Measurements from ENCODE around the gene LDLRAP1.

The LDLRAP1 gene

DNA sequence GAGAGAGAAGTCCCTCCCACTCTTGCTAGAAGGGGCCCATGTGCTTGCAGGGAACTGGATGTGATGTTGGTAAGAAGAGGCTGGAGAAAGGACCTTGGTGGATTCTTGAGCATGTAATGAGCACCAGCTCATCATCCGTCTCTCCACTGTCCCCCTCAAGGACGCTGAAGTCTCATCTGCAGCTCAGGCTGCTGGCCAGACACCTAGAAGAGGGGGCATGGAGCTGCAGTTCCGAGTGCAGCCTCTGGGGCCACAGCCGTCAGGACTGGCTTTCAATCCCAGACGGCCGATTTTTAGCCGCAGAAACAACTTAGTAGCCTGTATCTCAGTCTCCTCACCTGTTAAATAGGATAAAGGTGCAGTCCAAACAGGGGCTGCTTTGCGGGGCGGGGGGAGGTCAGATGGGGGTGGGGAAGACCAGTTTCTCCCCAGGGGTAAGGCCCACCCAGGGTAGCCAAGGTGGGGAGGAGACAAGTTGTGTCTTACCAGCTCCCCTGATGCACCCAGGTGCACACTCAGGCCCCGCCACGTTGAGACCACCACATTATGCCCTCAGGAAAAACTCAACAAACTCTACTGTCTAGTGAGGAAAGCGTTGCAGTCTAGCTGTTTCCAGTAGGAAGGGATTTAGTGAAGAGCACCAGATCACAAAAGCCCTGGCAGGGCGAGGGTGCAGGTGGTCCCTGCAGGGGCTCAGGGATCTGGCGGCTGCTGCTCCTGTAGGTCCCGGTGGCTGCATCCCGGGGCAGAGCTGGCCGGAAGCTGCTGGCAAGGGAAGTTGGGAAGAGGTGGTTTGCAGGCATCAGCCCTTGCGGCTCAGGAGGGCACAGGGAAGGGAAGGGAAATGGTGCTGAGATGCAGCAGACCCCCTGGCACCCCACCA, 29.5 kb downstream of the LDLRAP1 start:
- H3K27ac ChIP-seq (ENCODE audit: low read depth, low read length) = no peak overlapping the region
- no peak overlapping the region for H3K4me3 ChIP-seq (ENCODE audit: low read depth in 1 of 5, low read length in 5 of 5)
- no peak overlapping the region for H3K9ac ChIP-seq (ENCODE audit: low read length in 5 of 5)

DNA sequence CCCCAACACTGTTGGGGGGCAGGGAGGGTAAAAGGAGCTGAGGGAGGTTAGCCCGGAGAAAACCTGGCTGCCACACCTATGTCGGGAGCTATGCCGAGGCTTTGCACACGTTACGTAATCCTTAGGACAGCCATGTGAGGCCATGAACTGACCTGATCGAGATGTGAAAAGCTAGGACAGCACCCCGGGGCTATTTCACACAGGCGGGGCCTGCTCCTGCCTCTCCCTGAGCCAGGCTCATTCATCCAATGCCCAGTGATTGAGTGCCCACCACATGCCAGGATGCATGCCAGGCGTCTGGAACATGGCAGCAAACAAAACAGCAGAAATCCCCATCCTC, 30.2 kb downstream of the LDLRAP1 start:
- no peaks in the 10 kb centered on the region for H3K36me3 ChIP-seq (ENCODE audit: control insufficient read depth in 5 of 5, insufficient read depth in 5 of 5, low read length in 5 of 5)
- no peak overlapping the region for H3K4me3 ChIP-seq (ENCODE audit: low read depth in 1 of 5, low read length in 5 of 5)
- peaks cover 0 to 7% (median 3%) of the 10 kb centered on the region in 5 donors for H3K4me1 ChIP-seq (ENCODE audit: control insufficient read depth in 5 of 5, insufficient read depth in 5 of 5, low read length in 5 of 5)
- no peaks in the 10 kb centered on the region for H3K9me3 ChIP-seq (ENCODE audit: control insufficient read depth in 5 of 5, low read length in 5 of 5)
- no peak overlapping the region for H3K9ac ChIP-seq (ENCODE audit: low read length in 5 of 5)
- H3K27ac ChIP-seq (ENCODE audit: low read depth, low read length) = no peak overlapping the region
- peaks cover 5 to 32% (median 9%) of the 10 kb centered on the region in 5 donors for H3K27me3 ChIP-seq (ENCODE audit: control insufficient read depth in 5 of 5, insufficient read depth in 4 of 5, low read length in 5 of 5)

More for the DNA sequence above, 29.5 kb downstream of the LDLRAP1 start:
- Histone ChIP-seq H3K27me3 (ENCODE audit: control insufficient read depth in 5 of 5, insufficient read depth in 4 of 5, low read length in 5 of 5) (peaks cover 5 to 32% (median 9%) of the 10 kb centered on the region in 5 donors), H3K36me3 (ENCODE audit: control insufficient read depth in 5 of 5, insufficient read depth in 5 of 5, low read length in 5 of 5) (no peaks in the 10 kb centered on the region), H3K4me1 (ENCODE audit: control insufficient read depth in 5 of 5, insufficient read depth in 5 of 5, low read length in 5 of 5) (peaks cover 0 to 13% (median 9%) of the 10 kb centered on the region in 5 donors), H3K9me3 (ENCODE audit: control insufficient read depth in 5 of 5, low read length in 5 of 5) (no peaks in the 10 kb centered on the region)

DNA sequence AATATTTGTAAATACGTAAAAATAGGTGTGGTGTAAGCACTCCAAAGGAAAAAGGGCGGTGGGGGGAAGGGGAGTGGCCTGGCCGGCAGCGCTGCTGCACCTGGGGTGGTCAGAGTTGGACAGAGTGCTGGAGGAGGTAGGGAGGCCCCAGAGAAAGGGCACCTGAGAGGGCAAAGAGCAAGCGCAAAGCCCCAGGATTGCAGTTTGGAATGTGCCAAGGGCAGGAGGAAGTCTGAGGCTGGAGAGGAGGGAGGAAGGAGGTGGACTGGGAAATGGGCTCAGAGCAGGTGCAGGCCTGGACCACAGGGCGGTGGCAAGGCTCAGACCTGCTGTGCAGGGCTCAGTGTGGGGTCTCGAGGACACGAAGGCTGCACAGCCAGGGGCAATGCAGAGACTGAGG, 30.6 kb downstream of the LDLRAP1 start:
- no peaks in the 10 kb centered on the region for H3K9me3 ChIP-seq (ENCODE audit: control insufficient read depth in 5 of 5, low read length in 5 of 5)
- peaks cover 0 to 3% (median 0%) of the 10 kb centered on the region in 5 donors for H3K4me1 ChIP-seq (ENCODE audit: control insufficient read depth in 5 of 5, insufficient read depth in 5 of 5, low read length in 5 of 5)
- H3K36me3 ChIP-seq (ENCODE audit: control insufficient read depth in 5 of 5, insufficient read depth in 5 of 5, low read length in 5 of 5) = no peaks in the 10 kb centered on the region
- H3K27me3 ChIP-seq (ENCODE audit: control insufficient read depth in 5 of 5, insufficient read depth in 4 of 5, low read length in 5 of 5) = peaks cover 5 to 32% (median 9%) of the 10 kb centered on the region in 5 donors
- no peak overlapping the region for H3K4me3 ChIP-seq (ENCODE audit: low read depth in 1 of 5, low read length in 5 of 5)
- H3K9ac ChIP-seq (ENCODE audit: low read length in 5 of 5) = no peak overlapping the region
- H3K27ac ChIP-seq (ENCODE audit: low read depth, low read length) = no peak overlapping the region

DNA sequence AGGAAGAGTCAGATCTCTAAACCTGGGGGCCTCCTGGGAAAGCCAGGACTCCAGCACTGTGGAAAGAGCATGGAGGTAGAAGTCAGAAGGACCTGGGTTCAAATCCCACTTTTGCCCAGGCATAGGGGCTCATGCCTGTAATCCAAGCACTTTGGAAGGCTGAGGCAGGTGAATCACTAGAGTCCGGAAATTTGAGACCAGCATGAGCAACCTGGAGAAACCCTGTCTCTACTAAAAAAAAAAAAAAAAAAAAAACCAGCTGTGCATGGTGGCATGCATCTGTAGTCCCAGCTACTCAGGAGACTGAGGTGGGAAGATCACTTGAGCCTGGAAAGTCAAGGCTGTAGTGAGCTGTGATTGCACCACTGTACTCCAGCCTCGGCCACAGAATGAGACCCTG, 31.8 kb downstream of the LDLRAP1 start:
- Histone ChIP-seq H3K36me3 (ENCODE audit: control insufficient read depth in 5 of 5, insufficient read depth in 5 of 5, low read length in 5 of 5) (no peaks in the 10 kb centered on the region), H3K4me3 (ENCODE audit: low read depth in 1 of 5, low read length in 5 of 5) (no peak overlapping the region), H3K27ac (ENCODE audit: low read depth, low read length) (no peak overlapping the region), H3K9ac (ENCODE audit: low read length in 5 of 5) (no peak overlapping the region), H3K27me3 (ENCODE audit: control insufficient read depth in 5 of 5, insufficient read depth in 4 of 5, low read length in 5 of 5) (peaks cover 5 to 32% (median 9%) of the 10 kb centered on the region in 5 donors), H3K9me3 (ENCODE audit: control insufficient read depth in 5 of 5, low read length in 5 of 5) (no peaks in the 10 kb centered on the region), H3K4me1 (ENCODE audit: control insufficient read depth in 5 of 5, insufficient read depth in 5 of 5, low read length in 5 of 5) (peaks cover 0 to 3% (median 0%) of the 10 kb centered on the region in 5 donors)

DNA sequence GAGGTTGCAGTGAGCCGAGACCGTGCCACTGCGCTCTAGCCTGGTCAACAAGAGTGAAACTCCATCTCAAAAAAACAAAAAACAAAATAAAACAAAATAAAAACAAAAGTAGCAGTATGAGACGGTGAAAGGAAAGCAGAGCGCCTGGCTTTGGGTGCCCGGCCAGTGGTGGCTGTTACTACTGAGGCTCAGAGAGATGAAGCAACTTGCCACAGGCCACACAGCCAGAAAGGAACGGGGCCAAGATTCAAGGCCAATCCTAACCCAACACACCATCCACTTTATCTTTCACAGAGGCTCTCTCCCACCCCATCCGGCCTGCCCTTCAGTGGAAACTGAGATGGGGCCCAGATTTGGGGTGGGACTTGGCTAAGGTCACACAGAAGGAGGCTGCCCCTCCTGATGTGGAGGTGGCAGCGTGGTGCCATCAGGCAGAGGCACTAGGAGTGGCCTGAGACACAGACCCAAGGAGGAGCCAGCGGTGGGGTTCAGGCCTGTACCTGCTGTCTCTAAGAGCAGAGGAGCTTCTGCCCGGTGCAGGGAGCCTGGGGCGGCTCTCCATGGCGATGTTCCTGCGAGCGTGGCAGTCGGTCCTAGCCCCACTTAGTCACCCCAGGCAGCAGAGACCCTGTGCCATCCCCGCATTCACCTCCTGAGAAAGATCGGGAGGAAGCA, 33.2 kb downstream of the LDLRAP1 start:
- H3K9ac ChIP-seq (ENCODE audit: low read length in 5 of 5) = no peak overlapping the region
- H3K36me3 ChIP-seq (ENCODE audit: control insufficient read depth in 5 of 5, insufficient read depth in 5 of 5, low read length in 5 of 5) = no peaks in the 10 kb centered on the region
- H3K27ac ChIP-seq (ENCODE audit: low read depth, low read length) = no peak overlapping the region
- no peaks in the 10 kb centered on the region for H3K9me3 ChIP-seq (ENCODE audit: control insufficient read depth in 5 of 5, low read length in 5 of 5)
- H3K4me3 ChIP-seq (ENCODE audit: low read depth in 1 of 5, low read length in 5 of 5) = no peak overlapping the region
- peaks cover 0 to 3% (median 0%) of the 10 kb centered on the region in 5 donors for H3K4me1 ChIP-seq (ENCODE audit: control insufficient read depth in 5 of 5, insufficient read depth in 5 of 5, low read length in 5 of 5)
- H3K27me3 ChIP-seq (ENCODE audit: control insufficient read depth in 5 of 5, insufficient read depth in 4 of 5, low read length in 5 of 5) = peaks cover 5 to 32% (median 7%) of the 10 kb centered on the region in 5 donors

DNA sequence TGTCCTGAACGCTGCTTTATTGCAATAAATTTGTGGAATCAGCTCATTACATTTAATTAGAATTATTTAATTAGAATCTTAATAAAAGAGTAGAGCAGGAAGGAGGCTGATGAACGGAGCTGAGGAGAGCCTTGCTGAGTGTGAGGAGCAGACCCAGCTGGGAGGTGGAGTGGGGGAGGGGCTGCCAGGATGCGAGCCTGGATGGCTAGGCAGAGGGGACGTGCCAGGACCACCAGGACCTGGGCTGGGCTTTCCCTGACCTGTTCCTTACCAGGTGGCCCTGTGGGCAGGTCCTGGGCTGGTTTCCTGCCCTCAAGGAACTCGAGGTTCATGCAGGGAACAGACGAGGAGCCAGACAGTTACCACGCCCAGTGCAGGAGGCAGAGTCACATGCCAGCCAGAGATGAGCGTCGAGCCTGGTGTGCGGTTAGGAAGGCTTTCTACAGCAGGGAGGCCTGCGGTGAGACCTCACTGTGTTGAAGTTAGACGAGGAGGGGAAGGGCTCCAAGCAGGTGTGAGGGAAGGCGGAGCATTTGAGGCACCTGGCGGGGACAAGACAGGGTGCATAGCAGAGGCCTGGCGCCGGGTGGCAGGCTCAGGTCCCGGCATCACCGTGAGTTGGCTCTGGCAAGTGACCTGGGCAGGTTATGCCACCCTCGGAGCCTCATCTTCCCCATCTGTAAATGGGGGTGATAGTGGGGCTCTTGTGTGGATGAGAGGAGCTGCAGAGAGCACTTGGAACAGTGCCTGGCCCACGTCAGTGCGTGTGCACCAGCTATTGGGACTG, 33.9 kb downstream of the LDLRAP1 start:
- Histone ChIP-seq H3K27me3 (ENCODE audit: control insufficient read depth in 5 of 5, insufficient read depth in 4 of 5, low read length in 5 of 5) (peaks cover 4 to 26% (median 7%) of the 10 kb centered on the region in 5 donors), H3K4me1 (ENCODE audit: control insufficient read depth in 5 of 5, insufficient read depth in 5 of 5, low read length in 5 of 5) (peaks cover 0 to 3% (median 0%) of the 10 kb centered on the region in 5 donors), H3K4me3 (ENCODE audit: low read depth in 1 of 5, low read length in 5 of 5) (no peak overlapping the region), H3K9ac (ENCODE audit: low read length in 5 of 5) (peak overlapping the region in 1 of 5 donors; percentile 18), H3K27ac (ENCODE audit: low read depth, low read length) (no peak overlapping the region), H3K9me3 (ENCODE audit: control insufficient read depth in 5 of 5, low read length in 5 of 5) (no peaks in the 10 kb centered on the region), H3K36me3 (ENCODE audit: control insufficient read depth in 5 of 5, insufficient read depth in 5 of 5, low read length in 5 of 5) (no peaks in the 10 kb centered on the region)

DNA sequence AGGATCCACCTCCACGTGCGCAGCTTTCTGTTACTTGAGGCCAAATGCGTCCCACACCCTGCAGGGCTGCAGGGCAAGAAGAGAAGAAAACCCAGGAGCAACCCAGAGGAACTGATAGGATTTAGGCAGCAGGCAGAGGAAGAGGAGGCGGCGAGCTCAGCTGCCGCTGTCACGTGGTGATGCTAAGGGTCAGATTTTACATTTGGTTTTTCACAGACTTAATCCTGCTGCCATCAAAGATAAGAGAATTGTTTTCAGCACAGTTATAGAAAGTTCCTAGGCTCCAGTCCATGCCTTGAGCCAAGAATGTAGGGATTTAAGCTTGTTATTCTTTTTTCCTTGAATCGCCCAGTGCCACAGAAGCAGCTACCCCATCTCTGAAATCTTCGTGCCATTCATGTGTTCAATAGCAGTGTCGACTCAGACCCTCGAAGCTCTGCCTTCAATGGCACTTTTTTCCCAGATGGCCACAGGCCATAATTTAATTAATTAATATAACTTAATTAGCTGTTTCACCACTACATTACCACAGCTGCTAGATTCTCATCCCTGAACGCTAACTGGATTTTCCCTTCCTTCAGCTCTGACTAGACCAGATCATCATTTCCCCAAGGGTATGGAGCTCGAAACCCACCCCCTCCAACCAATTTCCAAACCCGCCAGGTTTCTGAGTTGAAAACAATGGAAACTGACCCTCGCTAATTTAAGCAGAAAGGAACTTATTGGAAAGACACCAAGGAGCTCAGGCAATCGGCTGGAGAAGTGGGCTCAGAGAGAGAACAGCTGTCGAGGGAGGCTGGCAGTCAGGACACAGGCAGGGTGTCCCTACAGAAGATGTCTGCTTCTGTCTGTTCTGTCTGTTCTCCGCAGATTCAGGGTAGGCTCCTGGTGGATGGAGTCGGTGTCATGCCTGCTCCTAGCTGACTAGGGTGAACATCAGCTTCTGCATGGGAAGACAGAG, 36.2 kb downstream of the LDLRAP1 start:
- Histone ChIP-seq H3K36me3 (ENCODE audit: control insufficient read depth in 5 of 5, insufficient read depth in 5 of 5, low read length in 5 of 5) (no peaks in the 10 kb centered on the region), H3K27me3 (ENCODE audit: control insufficient read depth in 5 of 5, insufficient read depth in 4 of 5, low read length in 5 of 5) (peaks cover 0 to 7% (median 0%) of the 10 kb centered on the region in 5 donors), H3K9me3 (ENCODE audit: control insufficient read depth in 5 of 5, low read length in 5 of 5) (peaks cover 0 to 4% (median 0%) of the 10 kb centered on the region in 5 donors), H3K27ac (ENCODE audit: low read depth, low read length) (no peak overlapping the region), H3K9ac (ENCODE audit: low read length in 5 of 5) (no peak overlapping the region), H3K4me3 (ENCODE audit: low read depth in 1 of 5, low read length in 5 of 5) (no peak overlapping the region), H3K4me1 (ENCODE audit: control insufficient read depth in 5 of 5, insufficient read depth in 5 of 5, low read length in 5 of 5) (no peaks in the 10 kb centered on the region)

DNA sequence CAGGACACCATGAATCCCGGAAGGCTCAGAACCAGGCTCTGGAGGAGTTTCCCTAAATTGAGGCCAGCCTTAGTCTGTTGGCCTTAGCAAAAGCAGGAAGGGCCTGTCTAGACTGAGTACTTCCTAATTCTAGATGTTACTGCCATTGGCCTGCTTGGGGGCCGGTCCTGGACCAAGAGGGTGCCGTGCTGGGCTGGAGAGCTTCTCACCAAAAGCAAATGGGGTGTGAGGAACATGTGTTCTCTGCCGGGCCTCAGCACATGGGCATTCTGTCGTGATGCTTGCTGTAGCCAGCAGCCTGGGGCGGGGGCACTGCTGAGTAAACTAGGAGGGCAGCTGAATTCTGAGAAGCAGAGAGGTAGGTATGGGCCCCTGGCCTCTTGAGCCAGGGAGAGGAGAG, 37.5 kb downstream of the LDLRAP1 start:
- Histone ChIP-seq H3K27me3 (ENCODE audit: control insufficient read depth in 5 of 5, insufficient read depth in 4 of 5, low read length in 5 of 5) (peaks cover 0 to 2% (median 0%) of the 10 kb centered on the region in 5 donors), H3K36me3 (ENCODE audit: control insufficient read depth in 5 of 5, insufficient read depth in 5 of 5, low read length in 5 of 5) (no peaks in the 10 kb centered on the region), H3K4me3 (ENCODE audit: low read depth in 1 of 5, low read length in 5 of 5) (no peak overlapping the region), H3K27ac (ENCODE audit: low read depth, low read length) (no peak overlapping the region), H3K4me1 (ENCODE audit: control insufficient read depth in 5 of 5, insufficient read depth in 5 of 5, low read length in 5 of 5) (no peaks in the 10 kb centered on the region), H3K9me3 (ENCODE audit: control insufficient read depth in 5 of 5, low read length in 5 of 5) (peaks cover 0 to 4% (median 0%) of the 10 kb centered on the region in 5 donors), H3K9ac (ENCODE audit: low read length in 5 of 5) (no peak overlapping the region)

DNA sequence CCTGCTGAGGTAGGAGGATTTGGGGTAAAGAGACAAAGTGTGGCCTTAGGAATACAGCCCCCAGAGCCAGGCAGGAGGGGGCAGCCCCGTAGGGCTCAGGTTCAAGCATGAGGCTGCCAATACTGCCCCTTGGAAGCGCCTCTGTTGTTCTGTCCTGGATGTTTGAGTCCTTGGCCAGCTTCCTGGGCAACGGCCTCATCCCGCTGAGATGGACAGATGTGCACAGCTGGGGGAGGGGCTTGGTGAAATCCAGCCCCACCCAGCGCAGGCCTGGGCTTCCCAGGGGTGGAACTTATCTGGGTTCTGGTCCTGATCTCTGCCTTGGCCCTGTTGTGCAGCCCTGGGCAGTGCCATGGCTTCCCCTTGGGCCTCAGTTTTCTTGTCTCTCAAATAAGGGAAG, 38.4 kb downstream of the LDLRAP1 start:
- H3K36me3 ChIP-seq (ENCODE audit: control insufficient read depth in 5 of 5, insufficient read depth in 5 of 5, low read length in 5 of 5) = no peaks in the 10 kb centered on the region
- H3K27ac ChIP-seq (ENCODE audit: low read depth, low read length) = no peak overlapping the region
- no peaks in the 10 kb centered on the region for H3K4me1 ChIP-seq (ENCODE audit: control insufficient read depth in 5 of 5, insufficient read depth in 5 of 5, low read length in 5 of 5)
- H3K4me3 ChIP-seq (ENCODE audit: low read depth in 1 of 5, low read length in 5 of 5) = no peak overlapping the region
- H3K9ac ChIP-seq (ENCODE audit: low read length in 5 of 5) = no peak overlapping the region
- peaks cover 0 to 2% (median 0%) of the 10 kb centered on the region in 5 donors for H3K27me3 ChIP-seq (ENCODE audit: control insufficient read depth in 5 of 5, insufficient read depth in 4 of 5, low read length in 5 of 5)
- H3K9me3 ChIP-seq (ENCODE audit: control insufficient read depth in 5 of 5, low read length in 5 of 5) = peaks cover 0 to 4% (median 0%) of the 10 kb centered on the region in 5 donors
